Body of pancreas (tissue), 4 donors: Measurements from ENCODE around the gene ZNF200. TPM values are rescaled to one million over a fixed set of nuclear protein-coding genes. Genes with fewer than 3 reads are reported as not detected.

Experiments used
- ATAC-seq: fragments of 150-250 bp; one replicate; pipeline ENCODE4 v1.9.1; 2016
- DNase-seq, 4 donors: peaks; one replicate each; pipeline ENCODE4 v3.0.0-alpha.2; 2019
- H3K27ac ChIP-seq, 4 donors: fragments of 200-600 bp; sonication (generic); 1 replicate in 3 of 4; 2 replicates in 1 of 4; pipeline versions ENCODE4 v1.5.1 to v1.6.1; 2016 to 2019; ENCODE audit warnings: mild to moderate bottlenecking in 1 of 4, mixed read lengths in 1 of 4, moderate library complexity in 1 of 4
- H3K27me3 ChIP-seq, 2 donors: fragments of 200-600 bp; sonication (generic); one replicate each; pipeline ENCODE4 v1.6.0; 2016; ENCODE audit warnings: mild to moderate bottlenecking in 1 of 2
- H3K36me3 ChIP-seq, 2 donors: fragments of 200-600 bp; sonication (generic); replicated peaks in 1 of 2; 2 replicates each; pipeline ENCODE4 v1.5.1; 2016; ENCODE audit warnings: low read depth in 2 of 2; ENCODE audit not compliant: insufficient read depth in 1 of 2
- H3K4me1 ChIP-seq: fragments of 200-600 bp; sonication (generic); one replicate; pipeline ENCODE4 v1.6.0; 2016
- H3K4me3 ChIP-seq, 2 donors: fragments of 200-600 bp; sonication (generic); 1 replicate in 1 of 2; 2 replicates in 1 of 2; pipeline ENCODE4 v1.5.1; 2016 to 2019
- H3K9me3 ChIP-seq, 3 donors: fragments of 200-600 bp; sonication (generic); 1 replicate in 2 of 3; 2 replicates in 1 of 3; pipeline ENCODE4 v1.5.1; 2016
- POLR2A ChIP-seq, 3 donors: fragments of 450-650 bp; IDR thresholded peaks; one replicate each; pipeline ENCODE4 v1.6.1; 2016; ENCODE audit warnings: antibody characterized with exemption in 3 of 3, mild to moderate bottlenecking in 2 of 3
- WGBS, 2 donors: methylation state at CpG; one replicate each; pipeline ENCODE4 v1.1.5; 2017; 5-methylcytosine and 5-hydroxymethylcytosine counted together
- intact Hi-C: fragments of 100-400 bp; cut with DNase I; formaldehyde crosslinking; loops from one replicate; pipeline ENCODE4 v1.15.1; 2023
- total RNA-seq, 2 donors: library from RNA; depleted of rRNA; stranded (reverse); fragments of >200 nt; gene quantifications; one replicate each; pipeline ENCODE4 v1.1.0, GENCODE V29; 2016
- TF ChIP-seq, protein P1 (sequence below), 7 experiments: fragments of 450-650 bp in 4 of 7; fragments of 200-600 bp in 3 of 7; sonication (generic) in 3 of 7; IDR thresholded peaks; one replicate each; pipeline ENCODE4 v1.5.1; 2016 to 2019; ENCODE audit warnings: antibody characterized with exemption in 7 of 7

The ZNF200 gene, protein sequence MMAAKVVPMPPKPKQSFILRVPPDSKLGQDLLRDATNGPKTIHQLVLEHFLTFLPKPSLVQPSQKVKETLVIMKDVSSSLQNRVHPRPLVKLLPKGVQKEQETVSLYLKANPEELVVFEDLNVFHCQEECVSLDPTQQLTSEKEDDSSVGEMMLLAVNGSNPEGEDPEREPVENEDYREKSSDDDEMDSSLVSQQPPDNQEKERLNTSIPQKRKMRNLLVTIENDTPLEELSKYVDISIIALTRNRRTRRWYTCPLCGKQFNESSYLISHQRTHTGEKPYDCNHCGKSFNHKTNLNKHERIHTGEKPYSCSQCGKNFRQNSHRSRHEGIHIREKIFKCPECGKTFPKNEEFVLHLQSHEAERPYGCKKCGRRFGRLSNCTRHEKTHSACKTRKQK
- total RNA-seq = 1 to 10 TPM; 2.0 to 7.0 TPM

DNA sequence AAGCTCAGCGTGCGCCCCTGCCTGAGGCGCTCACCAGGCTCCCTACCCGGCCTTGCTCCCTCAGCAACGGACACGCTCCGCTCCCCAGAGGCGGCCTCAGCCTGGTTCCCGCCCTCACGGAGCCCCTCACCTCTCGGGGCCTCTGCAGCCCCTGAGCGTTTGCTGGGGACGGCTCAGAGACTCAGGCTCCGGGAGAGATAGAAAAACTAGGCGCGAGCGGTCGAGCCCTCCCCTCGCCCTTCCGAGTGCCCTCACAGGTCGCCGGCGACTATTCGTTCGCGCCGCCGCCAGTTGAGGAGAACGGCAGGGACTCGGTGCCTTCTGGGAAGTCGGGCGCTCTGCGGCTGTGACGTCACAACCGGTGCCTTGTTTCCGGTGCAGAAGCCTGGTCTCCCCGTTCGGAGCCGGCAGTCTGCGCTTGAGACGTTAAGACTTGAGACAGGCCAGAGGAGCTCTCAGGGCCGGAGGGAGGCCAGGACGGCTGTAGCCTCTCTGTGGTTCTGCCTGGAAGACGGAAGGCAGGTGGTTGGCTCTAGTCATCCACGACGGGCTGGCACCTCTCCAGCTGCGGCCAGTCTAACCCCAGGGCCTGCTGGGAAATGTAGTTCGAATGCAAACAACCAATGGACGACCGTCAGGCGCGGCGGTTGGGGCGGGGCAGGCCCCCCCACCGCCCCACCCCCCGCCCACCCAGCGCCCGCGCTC is at the start of gene ZNF200:
ZNF200 (minus strand) TSS at position 302 of the 705 bp plus-strand sequence. CDS start 1,403 bp downstream, outside the sequence.
- peak in 2 of 3 donors; percentile 72 to 76 for TF ChIP-seq POLR2A (IDR thresholded peaks at IDR 0.05)
- TF ChIP-seq, protein P1, sequence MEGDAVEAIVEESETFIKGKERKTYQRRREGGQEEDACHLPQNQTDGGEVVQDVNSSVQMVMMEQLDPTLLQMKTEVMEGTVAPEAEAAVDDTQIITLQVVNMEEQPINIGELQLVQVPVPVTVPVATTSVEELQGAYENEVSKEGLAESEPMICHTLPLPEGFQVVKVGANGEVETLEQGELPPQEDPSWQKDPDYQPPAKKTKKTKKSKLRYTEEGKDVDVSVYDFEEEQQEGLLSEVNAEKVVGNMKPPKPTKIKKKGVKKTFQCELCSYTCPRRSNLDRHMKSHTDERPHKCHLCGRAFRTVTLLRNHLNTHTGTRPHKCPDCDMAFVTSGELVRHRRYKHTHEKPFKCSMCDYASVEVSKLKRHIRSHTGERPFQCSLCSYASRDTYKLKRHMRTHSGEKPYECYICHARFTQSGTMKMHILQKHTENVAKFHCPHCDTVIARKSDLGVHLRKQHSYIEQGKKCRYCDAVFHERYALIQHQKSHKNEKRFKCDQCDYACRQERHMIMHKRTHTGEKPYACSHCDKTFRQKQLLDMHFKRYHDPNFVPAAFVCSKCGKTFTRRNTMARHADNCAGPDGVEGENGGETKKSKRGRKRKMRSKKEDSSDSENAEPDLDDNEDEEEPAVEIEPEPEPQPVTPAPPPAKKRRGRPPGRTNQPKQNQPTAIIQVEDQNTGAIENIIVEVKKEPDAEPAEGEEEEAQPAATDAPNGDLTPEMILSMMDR (IDR thresholded peaks at IDR 0.05) = peak in 1 of 7 experiments; percentile 1
- 0 to 1% methylated on average over 11 to 57 of the region's 59 CpGs for WGBS, 2 donors

DNA sequence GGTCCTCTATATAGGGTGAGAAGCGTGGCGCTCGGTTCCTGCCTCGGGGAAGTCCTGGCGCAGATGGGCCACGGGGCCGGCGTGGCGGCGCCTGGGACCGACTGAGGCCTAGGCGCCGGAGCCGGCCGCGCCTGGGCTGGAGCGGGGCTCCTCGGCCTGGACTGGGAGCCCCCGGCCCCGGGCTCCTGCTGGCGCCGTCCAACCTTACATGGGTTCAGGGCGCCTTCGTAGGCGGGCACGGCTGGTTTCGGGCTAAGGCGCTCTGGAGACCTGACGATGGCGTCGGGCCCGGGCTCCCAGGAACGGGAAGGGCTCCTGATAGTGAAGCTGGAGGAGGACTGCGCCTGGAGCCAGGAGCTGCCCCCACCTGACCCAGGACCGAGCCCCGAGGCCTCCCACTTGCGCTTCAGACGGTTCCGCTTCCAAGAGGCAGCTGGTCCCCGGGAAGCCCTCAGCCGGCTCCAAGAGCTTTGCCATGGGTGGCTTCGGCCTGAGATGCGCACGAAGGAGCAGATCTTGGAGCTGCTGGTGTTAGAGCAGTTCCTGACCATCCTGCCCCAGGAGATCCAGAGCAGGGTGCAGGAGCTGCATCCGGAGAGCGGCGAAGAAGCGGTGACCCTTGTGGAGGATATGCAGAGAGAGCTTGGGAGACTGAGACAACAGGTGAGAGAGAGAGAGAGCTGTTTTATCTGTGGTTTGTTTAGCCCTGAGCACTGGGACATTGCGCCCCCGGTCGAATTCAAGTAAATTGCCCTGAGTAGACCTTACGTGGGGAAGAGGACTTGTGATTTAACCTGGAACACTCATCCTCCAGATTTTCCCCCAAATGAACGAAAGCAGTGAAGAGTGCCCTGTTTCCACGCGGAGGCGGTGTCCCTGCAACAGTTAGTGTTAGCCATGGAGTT is 48.8 kb upstream of the ZNF200 start:
- peaks cover 38% of the 10 kb centered on the region for H3K4me1 ChIP-seq
- TF ChIP-seq, protein P1 (IDR thresholded peaks at IDR 0.05) = no peak
- TF ChIP-seq POLR2A (IDR thresholded peaks at IDR 0.05) = no peak
- intact Hi-C loops = no loop called here
- 2 to 15% methylated on average over 14 to 56 of the region's 56 CpGs for WGBS, 2 donors
- peak in 3 of 4 donors; percentile 15 to 33 (median 20) for DNase-seq
- H3K4me3 ChIP-seq = peak overlapping the region; percentile 83 to 87
- ATAC-seq = no peak
- peak overlapping the region; percentile 98 to 100 (median 100) for H3K27ac ChIP-seq
- peaks cover 0 to 10% (median 2%) of the 10 kb centered on the region in 3 donors for H3K9me3 ChIP-seq
- H3K36me3 ChIP-seq = peaks cover 7 to 12% of the 10 kb centered on the region in 2 donors
- no peaks in the 10 kb centered on the region for H3K27me3 ChIP-seq

More for the DNA sequence above, at the start of gene ZNF200:
- peak within 1 kb of the TSS; percentile 89 to 93 for H3K4me3 ChIP-seq
- DNase-seq (peak; percentile 95 to 98 (median 97)), ATAC-seq (peak; percentile 99)
- peak within 1 kb of the TSS; percentile 77 to 94 (median 83) for H3K27ac ChIP-seq
- no peaks in the 10 kb centered on the region for H3K27me3 ChIP-seq
- H3K4me1 ChIP-seq = peaks cover 12% of the 10 kb centered on the region
- H3K9me3 ChIP-seq = peaks cover 0 to under 1% (median 0%) of the 10 kb centered on the region in 3 donors
- intact Hi-C loops = no loop called here
- peaks cover 13 to 16% of the 10 kb centered on the region in 2 donors for H3K36me3 ChIP-seq

DNA sequence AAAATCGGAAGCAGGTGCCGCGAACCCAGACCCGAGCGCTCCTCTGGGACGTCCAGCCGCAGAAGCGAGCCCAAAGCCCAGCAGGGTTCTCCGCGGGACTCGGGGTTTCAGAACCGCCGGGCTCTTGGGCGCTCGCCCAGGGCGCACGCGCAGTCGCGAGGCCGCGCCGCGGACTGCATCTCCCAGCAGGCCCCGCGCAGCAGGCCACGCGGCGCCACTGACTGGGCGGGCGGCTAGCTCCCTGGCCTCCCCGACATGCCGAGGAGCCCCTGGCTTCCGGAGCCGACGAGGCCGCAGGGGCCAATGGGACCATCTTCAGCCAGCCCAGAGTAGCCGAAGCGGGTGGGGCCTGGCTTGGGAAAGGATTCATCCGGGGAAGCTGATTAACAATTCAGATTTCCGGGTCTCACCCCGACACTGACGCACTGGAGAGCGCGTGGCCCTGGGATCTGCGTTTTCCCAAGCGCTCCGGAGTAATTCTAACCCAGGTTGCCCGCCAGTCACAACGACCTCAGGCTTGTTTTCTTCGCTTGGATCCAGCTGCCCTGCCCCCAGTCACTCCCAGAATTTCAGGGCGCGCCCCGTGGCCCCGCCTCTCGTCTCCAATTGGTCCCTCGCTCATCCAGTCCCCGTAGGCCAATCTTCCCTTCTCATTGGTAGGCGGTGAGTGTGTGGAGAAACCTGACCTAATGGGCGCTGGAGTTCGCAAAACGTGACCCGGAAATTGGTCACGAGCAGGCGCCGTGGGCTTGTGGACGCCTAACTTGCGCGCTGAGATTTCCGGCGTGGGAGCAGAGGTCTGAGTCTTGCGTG is 48.0 kb upstream of the ZNF200 start, which contains the start of gene ZNF263:
ZNF263 (plus strand) TSS at position 762 of the 813 bp plus-strand sequence. CDS start 328 bp downstream, outside the sequence.
- Histone ChIP-seq H3K9me3 (peaks cover 0 to 3% (median 0%) of the 10 kb centered on the region in 3 donors), H3K27me3 (no peaks in the 10 kb centered on the region), H3K4me1 (peaks cover 38% of the 10 kb centered on the region), H3K27ac (peak within 1 kb of the TSS; percentile 98 to 100 (median 100)), H3K36me3 (peaks cover 0 to 6% of the 10 kb centered on the region in 2 donors), H3K4me3 (peak within 1 kb of the TSS; percentile 83 to 87)
- 0 to 1% methylated on average over 22 to 70 of the region's 72 CpGs for WGBS, 2 donors
- ATAC-seq (peak; percentile 96), DNase-seq (peak; percentile 94 to 97 (median 96))
- intact Hi-C loops = no loop called here
- TF ChIP-seq, protein P1 (IDR thresholded peaks at IDR 0.05) = peak in 3 of 7 experiments; percentile 3 to 37 (median 13)
- peak; percentile 65 to 88 (median 85) for TF ChIP-seq POLR2A (IDR thresholded peaks at IDR 0.05)
